ENCODE measurements around the gene HOXA5. TPM values are rescaled to one million over a fixed set of nuclear protein-coding genes. Genes with fewer than 3 reads are reported as not detected.

Gene HOXA5
- total and polyA plus RNA-seq, 10 of the 15 experiments (the other 5 are each of a cell fraction or from before 2014, with no cell fraction given): 0.05 to 0.13 TPM; not detected in 8

- TF ChIP-seq, protein P1, sequence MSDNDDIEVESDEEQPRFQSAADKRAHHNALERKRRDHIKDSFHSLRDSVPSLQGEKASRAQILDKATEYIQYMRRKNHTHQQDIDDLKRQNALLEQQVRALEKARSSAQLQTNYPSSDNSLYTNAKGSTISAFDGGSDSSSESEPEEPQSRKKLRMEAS (IDR thresholded peaks at IDR 0.05; ENCODE audit: low read depth, low read length): no peak
- TF ChIP-seq, protein P2, sequence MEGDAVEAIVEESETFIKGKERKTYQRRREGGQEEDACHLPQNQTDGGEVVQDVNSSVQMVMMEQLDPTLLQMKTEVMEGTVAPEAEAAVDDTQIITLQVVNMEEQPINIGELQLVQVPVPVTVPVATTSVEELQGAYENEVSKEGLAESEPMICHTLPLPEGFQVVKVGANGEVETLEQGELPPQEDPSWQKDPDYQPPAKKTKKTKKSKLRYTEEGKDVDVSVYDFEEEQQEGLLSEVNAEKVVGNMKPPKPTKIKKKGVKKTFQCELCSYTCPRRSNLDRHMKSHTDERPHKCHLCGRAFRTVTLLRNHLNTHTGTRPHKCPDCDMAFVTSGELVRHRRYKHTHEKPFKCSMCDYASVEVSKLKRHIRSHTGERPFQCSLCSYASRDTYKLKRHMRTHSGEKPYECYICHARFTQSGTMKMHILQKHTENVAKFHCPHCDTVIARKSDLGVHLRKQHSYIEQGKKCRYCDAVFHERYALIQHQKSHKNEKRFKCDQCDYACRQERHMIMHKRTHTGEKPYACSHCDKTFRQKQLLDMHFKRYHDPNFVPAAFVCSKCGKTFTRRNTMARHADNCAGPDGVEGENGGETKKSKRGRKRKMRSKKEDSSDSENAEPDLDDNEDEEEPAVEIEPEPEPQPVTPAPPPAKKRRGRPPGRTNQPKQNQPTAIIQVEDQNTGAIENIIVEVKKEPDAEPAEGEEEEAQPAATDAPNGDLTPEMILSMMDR (IDR thresholded peaks at IDR 0.05 in 2 of 3, conservative IDR thresholded peaks at IDR 0.05 in 1 of 3; ENCODE audit: control insufficient read depth in 2 of 3, extremely low read depth in 1 of 3, insufficient read depth in 1 of 3, low read depth in 3 of 3, low read length in 3 of 3): no peak
- no peak for TF ChIP-seq TAF1 (IDR thresholded peaks at IDR 0.05; ENCODE audit: borderline replicate concordance, low read depth, low read length)
- TF ChIP-seq POU2F2 (IDR thresholded peaks at IDR 0.05; ENCODE audit: borderline replicate concordance, low read depth, low read length): no peak
- TF ChIP-seq, protein P3, sequence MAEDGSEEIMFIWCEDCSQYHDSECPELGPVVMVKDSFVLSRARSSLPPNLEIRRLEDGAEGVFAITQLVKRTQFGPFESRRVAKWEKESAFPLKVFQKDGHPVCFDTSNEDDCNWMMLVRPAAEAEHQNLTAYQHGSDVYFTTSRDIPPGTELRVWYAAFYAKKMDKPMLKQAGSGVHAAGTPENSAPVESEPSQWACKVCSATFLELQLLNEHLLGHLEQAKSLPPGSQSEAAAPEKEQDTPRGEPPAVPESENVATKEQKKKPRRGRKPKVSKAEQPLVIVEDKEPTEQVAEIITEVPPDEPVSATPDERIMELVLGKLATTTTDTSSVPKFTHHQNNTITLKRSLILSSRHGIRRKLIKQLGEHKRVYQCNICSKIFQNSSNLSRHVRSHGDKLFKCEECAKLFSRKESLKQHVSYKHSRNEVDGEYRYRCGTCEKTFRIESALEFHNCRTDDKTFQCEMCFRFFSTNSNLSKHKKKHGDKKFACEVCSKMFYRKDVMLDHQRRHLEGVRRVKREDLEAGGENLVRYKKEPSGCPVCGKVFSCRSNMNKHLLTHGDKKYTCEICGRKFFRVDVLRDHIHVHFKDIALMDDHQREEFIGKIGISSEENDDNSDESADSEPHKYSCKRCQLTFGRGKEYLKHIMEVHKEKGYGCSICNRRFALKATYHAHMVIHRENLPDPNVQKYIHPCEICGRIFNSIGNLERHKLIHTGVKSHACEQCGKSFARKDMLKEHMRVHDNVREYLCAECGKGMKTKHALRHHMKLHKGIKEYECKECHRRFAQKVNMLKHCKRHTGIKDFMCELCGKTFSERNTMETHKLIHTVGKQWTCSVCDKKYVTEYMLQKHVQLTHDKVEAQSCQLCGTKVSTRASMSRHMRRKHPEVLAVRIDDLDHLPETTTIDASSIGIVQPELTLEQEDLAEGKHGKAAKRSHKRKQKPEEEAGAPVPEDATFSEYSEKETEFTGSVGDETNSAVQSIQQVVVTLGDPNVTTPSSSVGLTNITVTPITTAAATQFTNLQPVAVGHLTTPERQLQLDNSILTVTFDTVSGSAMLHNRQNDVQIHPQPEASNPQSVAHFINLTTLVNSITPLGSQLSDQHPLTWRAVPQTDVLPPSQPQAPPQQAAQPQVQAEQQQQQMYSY (CRISPR knock-in tag; IDR thresholded peaks at IDR 0.05): no peak
- TF ChIP-seq, protein P4, sequence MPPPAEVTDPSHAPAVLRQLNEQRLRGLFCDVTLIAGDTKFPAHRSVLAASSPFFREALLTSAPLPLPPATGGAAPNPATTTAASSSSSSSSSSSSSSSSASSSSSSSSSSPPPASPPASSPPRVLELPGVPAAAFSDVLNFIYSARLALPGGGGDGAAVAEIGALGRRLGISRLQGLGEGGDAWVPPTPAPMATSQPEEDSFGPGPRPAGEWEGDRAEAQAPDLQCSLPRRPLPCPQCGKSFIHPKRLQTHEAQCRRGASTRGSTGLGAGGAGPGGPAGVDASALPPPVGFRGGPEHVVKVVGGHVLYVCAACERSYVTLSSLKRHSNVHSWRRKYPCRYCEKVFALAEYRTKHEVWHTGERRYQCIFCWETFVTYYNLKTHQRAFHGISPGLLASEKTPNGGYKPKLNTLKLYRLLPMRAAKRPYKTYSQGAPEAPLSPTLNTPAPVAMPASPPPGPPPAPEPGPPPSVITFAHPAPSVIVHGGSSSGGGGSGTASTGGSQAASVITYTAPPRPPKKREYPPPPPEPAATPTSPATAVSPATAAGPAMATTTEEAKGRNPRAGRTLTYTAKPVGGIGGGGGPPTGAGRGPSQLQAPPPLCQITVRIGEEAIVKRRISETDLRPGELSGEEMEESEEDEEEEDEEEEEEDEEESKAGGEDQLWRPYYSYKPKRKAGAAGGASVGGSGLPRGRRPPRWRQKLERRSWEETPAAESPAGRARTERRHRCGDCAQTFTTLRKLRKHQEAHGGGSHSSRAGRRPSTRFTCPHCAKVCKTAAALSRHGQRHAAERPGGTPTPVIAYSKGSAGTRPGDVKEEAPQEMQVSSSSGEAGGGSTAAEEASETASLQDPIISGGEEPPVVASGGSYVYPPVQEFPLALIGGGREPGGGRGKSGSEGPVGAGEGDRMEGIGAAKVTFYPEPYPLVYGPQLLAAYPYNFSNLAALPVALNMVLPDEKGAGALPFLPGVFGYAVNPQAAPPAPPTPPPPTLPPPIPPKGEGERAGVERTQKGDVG (CRISPR knock-in tag; IDR thresholded peaks at IDR 0.05): no peak
- TF ChIP-seq ZNF24 (IDR thresholded peaks at IDR 0.05): no peak
- TF ChIP-seq IKZF2 (IDR thresholded peaks at IDR 0.05): no peak
- no peak for TF ChIP-seq RB1 (IDR thresholded peaks at IDR 0.05; ENCODE audit: borderline replicate concordance)
- no peak for TF ChIP-seq EGR1 (IDR thresholded peaks at IDR 0.05; ENCODE audit: borderline replicate concordance in 1 of 2, low read depth in 2 of 2, low read length in 2 of 2)
- TF ChIP-seq, protein P5, sequence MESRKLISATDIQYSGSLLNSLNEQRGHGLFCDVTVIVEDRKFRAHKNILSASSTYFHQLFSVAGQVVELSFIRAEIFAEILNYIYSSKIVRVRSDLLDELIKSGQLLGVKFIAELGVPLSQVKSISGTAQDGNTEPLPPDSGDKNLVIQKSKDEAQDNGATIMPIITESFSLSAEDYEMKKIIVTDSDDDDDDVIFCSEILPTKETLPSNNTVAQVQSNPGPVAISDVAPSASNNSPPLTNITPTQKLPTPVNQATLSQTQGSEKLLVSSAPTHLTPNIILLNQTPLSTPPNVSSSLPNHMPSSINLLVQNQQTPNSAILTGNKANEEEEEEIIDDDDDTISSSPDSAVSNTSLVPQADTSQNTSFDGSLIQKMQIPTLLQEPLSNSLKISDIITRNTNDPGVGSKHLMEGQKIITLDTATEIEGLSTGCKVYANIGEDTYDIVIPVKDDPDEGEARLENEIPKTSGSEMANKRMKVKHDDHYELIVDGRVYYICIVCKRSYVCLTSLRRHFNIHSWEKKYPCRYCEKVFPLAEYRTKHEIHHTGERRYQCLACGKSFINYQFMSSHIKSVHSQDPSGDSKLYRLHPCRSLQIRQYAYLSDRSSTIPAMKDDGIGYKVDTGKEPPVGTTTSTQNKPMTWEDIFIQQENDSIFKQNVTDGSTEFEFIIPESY (IDR thresholded peaks at IDR 0.05): no peak
Observed at GRCh38 chr7:27176524-27176845, 33.0 kb upstream of the HOXA5 start (continued).
